RWPE2 (cell line): ENCODE data around the gene CXCR5.

Source experiments
- ATAC-seq: fragments of 200-7000 bp; cut with Tn5 transposase; 3 replicates; pipeline ENCODE4 v1.9.1; 2021; ENCODE audit warnings: low read depth
- DNase-seq: peaks from one replicate; pipeline ENCODE4 v3.0.0-alpha.2; 2020; ENCODE audit warnings: low spot score
- H3K27ac ChIP-seq: fragments of 450-650 bp; 2 replicates; pipeline ENCODE4 v1.5.1; 2017; ENCODE audit warnings: mild to moderate bottlenecking; ENCODE audit not compliant: poor library complexity, severe bottlenecking
- H3K27me3 ChIP-seq: fragments of 250-450 bp; sonication (Bioruptor Pico); 2 replicates; pipeline ENCODE4 v1.5.1; 2021; ENCODE audit warnings: mild to moderate bottlenecking, moderate library complexity; ENCODE audit not compliant: insufficient read depth, poor library complexity, severe bottlenecking
- H3K36me3 ChIP-seq: fragments of 250-450 bp; sonication (Bioruptor Pico); 2 replicates; pipeline ENCODE4 v1.5.1; 2020; ENCODE audit warnings: low read depth, mild to moderate bottlenecking, moderate library complexity
- H3K4me1 ChIP-seq: fragments of 250-450 bp; sonication (Bioruptor Pico); 2 replicates; pipeline ENCODE4 v1.5.1; 2021; ENCODE audit warnings: mild to moderate bottlenecking, moderate library complexity; ENCODE audit not compliant: insufficient read depth, poor library complexity, severe bottlenecking
- H3K4me3 ChIP-seq: fragments of 250-450 bp; sonication (Bioruptor Pico); 2 replicates; pipeline ENCODE4 v1.5.1; 2021; ENCODE audit warnings: mild to moderate bottlenecking, moderate library complexity; ENCODE audit not compliant: severe bottlenecking
- H3K9me3 ChIP-seq: fragments of 250-450 bp; sonication (Bioruptor Pico); 2 replicates; pipeline ENCODE4 v1.5.1; 2021; ENCODE audit warnings: mild to moderate bottlenecking, moderate library complexity; ENCODE audit not compliant: severe bottlenecking
- CTCF ChIP-seq: fragments of 450-650 bp; IDR thresholded peaks from one replicate; pipeline ENCODE4 v1.5.1; 2017; ENCODE audit warnings: mild to moderate bottlenecking, moderate library complexity; ENCODE audit not compliant: poor library complexity, severe bottlenecking

Gene CXCR5

DNA sequence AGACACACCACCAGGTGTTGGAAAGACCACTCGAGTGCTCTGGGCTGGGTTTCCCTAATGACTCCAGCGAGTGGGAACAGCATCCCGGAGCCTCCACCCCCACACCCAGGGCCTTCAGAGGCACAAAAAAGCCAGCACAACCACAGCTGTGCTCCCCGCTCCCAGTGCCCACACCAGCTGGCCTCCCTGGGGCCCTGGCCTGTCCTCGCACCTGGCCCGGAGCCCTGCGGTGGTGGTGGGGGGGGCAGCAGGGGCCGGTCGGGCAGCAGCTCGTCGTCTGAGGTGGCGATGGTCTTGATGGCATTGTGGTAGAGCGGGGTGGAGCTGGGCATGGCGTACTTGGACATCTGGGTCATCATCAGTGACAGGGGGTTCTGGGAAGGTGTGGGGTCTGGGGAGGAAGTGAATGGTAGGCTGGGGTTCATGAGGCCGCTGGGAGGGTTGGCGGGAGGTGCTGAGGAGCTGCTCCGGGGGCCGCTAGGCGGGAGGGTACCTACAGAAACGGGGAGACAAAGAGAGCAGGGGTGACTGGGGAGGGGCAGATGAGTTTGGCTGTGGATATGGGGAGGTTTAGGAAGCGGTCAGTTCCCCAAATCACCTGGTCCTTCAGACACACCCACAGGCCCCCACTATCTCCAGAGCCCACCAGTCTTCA is 16.1 kb downstream of the CXCR5 start:
- no peak for DNase-seq
- H3K4me1 ChIP-seq, result no peaks in the 10 kb centered on the region
- no peak overlapping the region for H3K27ac ChIP-seq
- H3K36me3 ChIP-seq, result peaks cover 61% of the 10 kb centered on the region
- no peaks in the 10 kb centered on the region for H3K9me3 ChIP-seq
- no peak for TF ChIP-seq CTCF
- H3K4me3 ChIP-seq, result no peak overlapping the region
- no peak for ATAC-seq
- no peaks in the 10 kb centered on the region for H3K27me3 ChIP-seq

- Histone ChIP-seq H3K4me1 (no peaks in the 10 kb centered on the region), H3K36me3 (peaks cover 70% of the 10 kb centered on the region), H3K9me3 (no peaks in the 10 kb centered on the region), H3K4me3 (no peak overlapping the region), H3K27ac (no peak overlapping the region), H3K27me3 (no peaks in the 10 kb centered on the region)
- TF ChIP-seq CTCF, result no peak
- DNase-seq, result peak; percentile 54
- no peak for ATAC-seq
These were observed 17.1 kb downstream of the CXCR5 start for GRCh38 chr11:118900535-118901384.

DNA sequence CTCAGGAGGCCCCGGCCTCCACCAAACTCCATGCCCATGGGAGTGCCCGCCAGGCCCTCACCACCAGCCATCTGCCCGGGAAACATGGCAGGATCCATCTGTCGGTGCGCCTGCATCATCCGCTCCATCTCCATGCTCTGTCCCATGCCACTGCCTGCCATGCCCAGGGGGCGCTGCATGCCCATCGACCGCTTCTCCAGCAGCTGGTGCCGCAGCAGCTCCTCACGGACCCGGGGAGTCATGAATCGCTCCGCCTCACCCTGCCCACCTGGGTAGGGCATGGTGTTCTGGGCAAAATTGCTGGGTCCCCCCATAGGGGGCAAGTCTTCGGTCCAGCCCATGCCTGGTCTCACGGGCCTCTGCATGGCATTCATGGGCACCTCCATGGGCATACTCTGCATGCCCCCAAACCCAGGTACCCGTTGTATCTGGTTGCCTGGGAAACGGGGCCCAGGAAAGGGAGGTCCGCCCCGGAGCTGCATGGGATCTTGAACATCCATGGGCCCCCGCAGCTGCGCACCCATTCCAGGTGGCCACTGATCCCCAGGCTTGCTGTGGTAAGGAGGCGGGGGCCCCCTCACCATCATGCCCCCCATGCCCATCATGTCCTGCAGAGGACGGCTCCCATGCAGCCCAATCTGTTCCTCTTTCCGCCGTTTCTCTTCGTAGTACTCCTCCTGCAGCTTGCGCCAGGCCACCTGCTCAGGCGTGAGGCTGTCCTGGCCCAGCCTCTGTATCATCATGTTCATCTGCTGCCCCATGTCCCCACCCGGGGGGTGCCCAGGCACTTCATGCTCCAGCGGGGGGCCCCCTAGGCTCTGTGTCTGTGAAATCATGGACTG is 18.0 kb downstream of the CXCR5 start:
- DNase-seq (peak; percentile 65), ATAC-seq (no peak)
- Histone ChIP-seq H3K4me1 (no peaks in the 10 kb centered on the region), H3K27ac (no peak overlapping the region), H3K36me3 (peaks cover 80% of the 10 kb centered on the region), H3K27me3 (no peaks in the 10 kb centered on the region), H3K9me3 (no peaks in the 10 kb centered on the region), H3K4me3 (no peak overlapping the region)
- TF ChIP-seq CTCF, result peak; percentile 15

DNA sequence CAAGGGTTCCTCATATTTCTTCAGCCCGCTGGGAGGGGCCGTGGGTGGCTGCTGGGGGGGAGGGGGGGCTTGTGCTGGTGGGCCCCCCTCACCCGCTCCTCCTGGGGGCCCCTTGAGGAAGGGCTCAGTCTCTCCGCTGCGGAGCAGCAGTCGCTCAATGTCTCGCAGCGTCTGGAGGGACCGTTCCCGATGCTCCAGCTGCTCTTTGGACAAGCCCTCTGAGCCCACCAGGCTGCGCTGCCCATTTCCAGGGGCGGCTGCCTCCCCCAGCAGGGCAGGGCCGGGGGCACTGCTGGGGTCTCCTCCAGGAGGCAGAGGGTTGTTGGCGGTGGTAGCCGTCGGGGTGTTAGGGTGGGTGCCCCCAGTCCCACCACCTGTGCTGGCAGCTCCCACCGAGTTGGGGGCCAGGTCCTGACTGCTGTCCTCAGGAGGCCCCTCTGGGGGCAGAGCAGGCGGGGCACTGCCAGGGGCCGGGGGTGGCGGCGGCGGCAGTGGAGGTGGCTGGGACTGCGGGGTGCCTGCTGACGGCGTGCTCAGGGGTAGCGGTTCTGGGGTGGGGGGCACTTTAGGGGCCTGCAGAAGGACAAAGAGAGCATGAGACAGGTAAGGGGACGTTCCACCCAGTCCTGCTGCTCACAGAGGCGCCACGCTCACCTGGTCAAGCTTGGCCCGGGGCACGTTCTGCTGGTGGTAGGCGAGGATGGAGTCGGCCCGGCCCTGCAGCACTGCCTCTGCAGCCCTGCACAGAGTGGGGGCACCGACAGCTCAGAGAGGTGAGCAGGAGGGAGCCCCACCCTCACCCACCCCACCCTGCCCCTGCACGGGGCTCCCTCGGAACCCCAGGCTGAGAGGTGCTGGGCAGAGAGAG is 18.9 kb downstream of the CXCR5 start:
- H3K36me3 ChIP-seq, result peaks cover 88% of the 10 kb centered on the region
- H3K27me3 ChIP-seq, result no peaks in the 10 kb centered on the region
- no peak for TF ChIP-seq CTCF
- no peaks in the 10 kb centered on the region for H3K4me1 ChIP-seq
- no peaks in the 10 kb centered on the region for H3K9me3 ChIP-seq
- H3K4me3 ChIP-seq, result no peak overlapping the region
- no peak overlapping the region for H3K27ac ChIP-seq
- no peak for DNase-seq
- ATAC-seq, result no peak
